Osteocyte (in vitro differentiated cells): ENCODE results near the gene LRRC45. TPM values are rescaled to one million over a fixed set of nuclear protein-coding genes. Genes with fewer than 3 reads are reported as not detected.

ENCODE experiments used
- DNase-seq: peaks from one replicate; pipeline ENCODE4 v3.0.0; 2021; ENCODE audit warnings: mixed read lengths; ENCODE audit not compliant: unreplicated experiment; ENCODE audit errors: extremely low spot score
- H3K27ac Mint-ChIP-seq: one replicate; pipeline ENCODE4 v1.8.0; 2021; ENCODE audit warnings: mild to moderate bottlenecking, mixed read lengths; ENCODE audit not compliant: unreplicated experiment
- H3K27me3 Mint-ChIP-seq: one replicate; pipeline ENCODE4 v1.8.0; 2021; ENCODE audit warnings: mixed read lengths; ENCODE audit not compliant: unreplicated experiment
- H3K36me3 Mint-ChIP-seq: one replicate; pipeline ENCODE4 v1.8.0; 2021; ENCODE audit warnings: mixed read lengths; ENCODE audit not compliant: unreplicated experiment
- H3K4me1 Mint-ChIP-seq: one replicate; pipeline ENCODE4 v1.8.0; 2021; ENCODE audit warnings: mixed read lengths; ENCODE audit not compliant: unreplicated experiment
- H3K4me3 Mint-ChIP-seq: one replicate; pipeline ENCODE4 v1.8.0; 2021; ENCODE audit warnings: mild to moderate bottlenecking, moderate library complexity, mixed read lengths; ENCODE audit not compliant: unreplicated experiment
- H3K9me3 Mint-ChIP-seq: one replicate; pipeline ENCODE4 v1.8.0; 2021; ENCODE audit warnings: mixed read lengths; ENCODE audit not compliant: unreplicated experiment
- total RNA-seq: library from RNA; stranded (reverse); gene quantifications from 2 replicates; pipeline ENCODE4 v1.2.1, GENCODE V29; 2021
- TF ChIP-seq, protein P1 (sequence below): fragments of 200-600 bp; sonication (generic); IDR thresholded peaks from 2 replicates; pipeline ENCODE4 v1.5.0; 2021; ENCODE audit warnings: antibody characterized with exemption, mild to moderate bottlenecking, moderate library complexity

Gene LRRC45
- total RNA-seq, 1 donor from 2014 or later = 9.4 TPM

DNA sequence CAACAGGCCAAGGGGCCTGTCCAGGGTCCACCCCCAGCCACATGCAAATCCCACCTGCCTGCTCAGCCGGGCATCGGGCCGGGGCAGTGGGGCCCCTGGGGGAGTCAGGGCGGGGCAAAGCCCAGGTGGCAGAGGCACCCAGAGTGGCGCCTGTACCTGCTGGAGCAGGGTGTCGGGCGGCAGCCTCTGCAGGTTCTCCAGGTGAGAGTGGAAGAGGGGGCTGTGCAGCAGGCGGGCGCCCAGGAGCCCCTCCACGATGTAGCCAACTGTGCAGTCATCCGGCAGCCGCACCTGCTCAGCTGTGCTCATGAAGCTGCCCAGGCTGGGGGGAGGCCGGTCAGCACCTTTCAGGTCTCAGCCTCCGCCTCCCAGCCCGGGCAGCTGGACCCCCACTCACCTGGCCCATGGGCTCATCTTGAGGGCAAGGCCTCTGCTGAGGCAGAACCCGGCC lies 26.4 kb downstream of the LRRC45 start:
- Mint-ChIP-seq H3K36me3 (peaks cover 13% of the 10 kb centered on the region), H3K27ac (no peak overlapping the region), H3K4me3 (peak overlapping the region; percentile 84), H3K27me3 (no peaks in the 10 kb centered on the region), H3K9me3 (no peaks in the 10 kb centered on the region), H3K4me1 (peaks cover 17% of the 10 kb centered on the region)
- no peak for DNase-seq
- TF ChIP-seq, protein P1, sequence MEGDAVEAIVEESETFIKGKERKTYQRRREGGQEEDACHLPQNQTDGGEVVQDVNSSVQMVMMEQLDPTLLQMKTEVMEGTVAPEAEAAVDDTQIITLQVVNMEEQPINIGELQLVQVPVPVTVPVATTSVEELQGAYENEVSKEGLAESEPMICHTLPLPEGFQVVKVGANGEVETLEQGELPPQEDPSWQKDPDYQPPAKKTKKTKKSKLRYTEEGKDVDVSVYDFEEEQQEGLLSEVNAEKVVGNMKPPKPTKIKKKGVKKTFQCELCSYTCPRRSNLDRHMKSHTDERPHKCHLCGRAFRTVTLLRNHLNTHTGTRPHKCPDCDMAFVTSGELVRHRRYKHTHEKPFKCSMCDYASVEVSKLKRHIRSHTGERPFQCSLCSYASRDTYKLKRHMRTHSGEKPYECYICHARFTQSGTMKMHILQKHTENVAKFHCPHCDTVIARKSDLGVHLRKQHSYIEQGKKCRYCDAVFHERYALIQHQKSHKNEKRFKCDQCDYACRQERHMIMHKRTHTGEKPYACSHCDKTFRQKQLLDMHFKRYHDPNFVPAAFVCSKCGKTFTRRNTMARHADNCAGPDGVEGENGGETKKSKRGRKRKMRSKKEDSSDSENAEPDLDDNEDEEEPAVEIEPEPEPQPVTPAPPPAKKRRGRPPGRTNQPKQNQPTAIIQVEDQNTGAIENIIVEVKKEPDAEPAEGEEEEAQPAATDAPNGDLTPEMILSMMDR = no peak

DNA sequence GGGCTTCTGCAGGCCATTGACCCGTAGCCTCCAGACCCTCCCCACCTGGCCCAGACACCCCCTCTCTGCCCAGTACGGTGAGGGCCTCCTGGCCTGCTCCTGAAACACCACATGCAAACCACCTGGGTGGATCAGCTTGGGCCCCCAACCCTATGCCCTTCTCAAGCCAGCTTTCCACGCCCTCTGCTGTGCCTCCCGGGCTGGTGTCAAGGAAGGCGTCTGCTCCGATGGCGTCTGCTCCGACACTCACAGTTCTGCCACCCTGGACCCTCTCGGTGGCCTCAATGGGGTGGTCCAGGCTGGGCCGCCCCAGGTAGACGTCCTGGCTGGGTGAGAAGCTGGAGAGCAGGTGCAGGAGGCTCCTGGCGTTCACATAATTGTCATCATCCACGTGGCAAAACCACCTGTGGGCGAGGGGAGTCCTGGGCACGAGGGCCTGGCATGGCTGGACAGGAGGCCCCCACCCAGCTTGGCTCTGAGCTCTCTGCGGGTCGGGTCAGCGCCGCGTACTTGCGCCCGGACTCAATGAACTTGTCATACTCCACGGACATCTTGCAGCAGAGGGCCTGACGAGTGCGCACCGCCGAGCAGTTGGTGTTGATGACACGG lies 27.2 kb downstream of the LRRC45 start:
- peaks cover 17% of the 10 kb centered on the region for H3K4me1 Mint-ChIP-seq
- TF ChIP-seq, protein P1 = no peak
- H3K27me3 Mint-ChIP-seq = no peaks in the 10 kb centered on the region
- DNase-seq = no peak
- peaks cover 17% of the 10 kb centered on the region for H3K36me3 Mint-ChIP-seq
- peak overlapping the region; percentile 84 for H3K4me3 Mint-ChIP-seq
- H3K9me3 Mint-ChIP-seq = no peaks in the 10 kb centered on the region
- peak overlapping the region; percentile 72 for H3K27ac Mint-ChIP-seq

DNA sequence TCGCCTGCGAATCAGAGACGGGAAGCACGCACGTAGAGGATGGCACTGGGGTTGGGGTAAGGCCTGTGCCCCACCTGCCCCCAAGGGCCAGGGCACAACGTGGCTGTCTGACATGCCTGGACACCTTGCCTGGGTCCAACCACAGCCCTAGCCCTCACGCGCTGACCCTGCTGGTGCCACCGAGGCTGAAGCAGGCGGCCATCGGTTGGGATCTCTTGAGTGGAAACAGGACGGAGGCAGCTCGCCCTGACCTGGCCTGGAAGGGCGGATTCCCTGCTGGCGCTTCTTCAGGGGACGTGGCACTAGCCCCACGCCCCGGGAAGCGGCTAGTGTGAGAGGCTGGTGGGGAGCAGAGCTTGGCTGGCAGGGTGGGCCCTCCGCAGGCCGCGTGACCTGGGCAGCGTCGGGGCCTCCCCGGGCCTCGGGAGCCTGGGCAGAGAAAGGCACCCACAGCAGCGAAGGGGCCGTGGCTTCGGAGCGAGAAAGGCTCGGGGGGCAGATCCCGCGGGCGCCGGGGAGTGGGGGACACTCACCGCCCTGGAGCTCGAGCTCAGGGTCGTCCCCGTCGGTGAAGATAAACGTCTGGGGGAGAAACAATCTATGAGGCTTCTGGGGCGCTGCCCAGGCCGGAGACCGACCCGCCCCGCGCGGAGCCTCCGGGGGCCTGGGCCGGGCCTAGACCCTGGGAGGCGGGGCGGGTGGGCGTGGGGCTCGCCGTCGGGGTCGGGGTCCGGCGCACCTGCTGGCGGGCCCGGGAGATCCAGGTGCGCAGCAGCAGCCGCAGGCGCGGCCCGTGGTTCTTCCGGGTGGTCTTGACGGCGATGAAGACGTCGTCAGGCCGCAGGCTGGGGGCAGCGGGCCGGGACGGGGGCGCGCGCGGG lies 27.9 kb downstream of the LRRC45 start:
- Mint-ChIP-seq H3K4me1 (peaks cover 17% of the 10 kb centered on the region), H3K4me3 (peak overlapping the region; percentile 84), H3K9me3 (no peaks in the 10 kb centered on the region), H3K27me3 (no peaks in the 10 kb centered on the region), H3K36me3 (peaks cover 17% of the 10 kb centered on the region), H3K27ac (peak overlapping the region; percentile 72)
- DNase-seq = no peak
- TF ChIP-seq, protein P1 = no peak

DNA sequence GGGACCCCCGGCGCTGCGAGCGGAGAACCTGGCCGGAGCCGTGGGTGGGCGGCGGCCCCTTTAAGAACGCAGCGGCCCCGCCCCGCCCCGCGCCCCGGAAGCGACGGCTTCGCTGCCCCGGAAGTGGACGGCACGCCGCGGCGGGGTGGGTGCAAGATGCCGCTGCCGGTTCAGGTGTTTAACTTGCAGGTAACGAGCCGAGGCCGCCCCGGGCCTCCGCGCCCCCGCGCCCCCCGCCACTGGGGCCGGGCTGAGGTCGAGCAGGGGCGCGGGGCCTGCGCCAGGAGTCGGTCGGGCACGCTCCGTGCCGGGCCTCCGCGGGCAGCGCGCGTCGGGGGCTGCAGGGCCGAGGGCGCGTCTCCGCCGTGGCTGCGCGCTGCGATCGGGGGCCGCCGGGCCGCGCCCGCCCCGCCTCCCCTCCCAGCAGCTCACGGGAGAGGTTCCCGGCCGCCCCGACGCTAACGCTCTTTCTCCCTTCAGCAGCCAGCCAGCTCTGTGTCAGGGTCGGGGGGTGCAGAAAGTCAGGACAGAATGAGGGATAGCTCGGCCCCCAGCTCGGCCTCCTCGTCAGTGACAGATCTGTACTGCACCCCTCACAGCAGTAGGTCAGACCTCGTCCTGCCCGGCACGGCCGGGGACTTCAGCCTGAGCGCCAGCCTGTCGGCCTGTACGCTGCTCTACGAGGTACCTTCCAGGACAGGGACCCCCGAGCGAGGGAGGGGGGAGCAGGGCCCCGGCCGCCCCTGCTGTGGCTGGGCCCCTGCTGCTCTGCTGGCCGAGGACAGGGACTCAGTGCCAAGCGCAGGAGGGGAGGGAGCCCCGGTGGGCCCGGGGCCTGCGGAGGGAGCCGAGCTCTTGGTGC lies 28.9 kb downstream of the LRRC45 start, which contains the start of the genes GPS1 and RFNG:
GPS1 (plus strand) TSS at position 123 of the 862 bp plus-strand sequence; CDS start at position 157, 34 bp downstream.
RFNG (minus strand) TSS at position 36 of the 862 bp plus-strand sequence. CDS start 45 bp downstream, outside the sequence.
- Mint-ChIP-seq H3K4me3 (peak within 1 kb of the TSS; percentile 84), H3K4me1 (peaks cover 17% of the 10 kb centered on the region), H3K27ac (peak within 1 kb of the TSS; percentile 72), H3K27me3 (no peaks in the 10 kb centered on the region), H3K9me3 (no peaks in the 10 kb centered on the region), H3K36me3 (peaks cover 14% of the 10 kb centered on the region)
- TF ChIP-seq, protein P1 = no peak
- no peak for DNase-seq
